Stimulated activated CD8-positive, alpha-beta memory T cell treated with anti-CD3 and anti-CD28 coated beads, Interleukin-15, amount 100 ng/mL, for 4 hours (primary cell): Measurements from ENCODE around the gene NARF.
A peak's percentile ranks its signal among the peaks of the same experiment; 100 is the strongest.
"Not testable (repeated sequence)": the region's sequence is repeated elsewhere in the genome, so short reads cannot be mapped to it uniquely, and the experiment has no call there.

ENCODE experiments used
- DNase-seq, 2 donors: peaks; one replicate each; pipeline ENCODE4 v3.0.0-alpha.2; 2020; ENCODE audit warnings: low read depth in 2 of 2

Gene NARF

DNA sequence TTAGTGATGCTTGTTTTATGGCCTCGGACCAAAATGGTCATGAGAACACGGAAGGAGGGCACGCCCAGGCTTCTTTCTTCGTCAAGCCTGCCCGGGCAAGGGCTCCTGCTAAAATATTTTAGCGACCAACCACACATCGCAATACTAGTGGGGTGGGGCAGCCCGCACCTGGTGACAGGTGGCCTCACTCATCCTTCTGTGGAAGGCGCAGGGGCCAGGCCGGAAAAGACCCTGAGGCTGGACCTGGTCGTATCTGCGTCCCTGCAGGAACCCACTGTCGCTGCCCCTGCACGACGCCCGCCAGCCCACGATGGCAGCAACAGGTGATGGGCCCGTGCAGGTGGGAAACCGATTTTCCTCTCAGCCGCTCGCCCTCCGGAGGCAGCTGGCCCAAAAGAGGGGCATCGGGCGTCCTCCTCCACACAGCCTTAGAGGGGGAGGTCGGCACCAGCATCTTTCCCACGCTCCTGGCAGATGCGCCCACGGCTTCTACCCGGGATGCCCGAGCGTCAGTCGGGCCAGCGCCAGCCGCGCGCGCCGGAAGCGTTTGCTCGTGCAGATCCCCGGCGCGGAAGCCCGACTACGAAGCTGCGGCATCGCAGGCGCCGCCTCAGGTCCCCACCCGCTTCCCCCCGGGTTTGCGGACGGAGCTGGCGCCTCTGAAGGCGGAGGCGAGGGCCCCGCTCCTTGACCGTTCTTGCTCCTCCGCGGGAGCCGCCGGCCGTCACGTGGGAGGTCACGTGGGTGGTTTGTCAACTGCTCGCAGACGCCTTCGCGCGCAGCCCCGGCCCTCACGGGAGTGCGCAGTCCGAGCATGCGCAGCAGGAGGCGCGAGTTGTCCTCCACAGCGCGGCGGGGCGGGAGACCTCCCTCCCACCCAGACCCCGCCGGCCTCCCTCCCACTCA lies 38.2 kb downstream of the NARF start:
- peak; percentile 83 to 84 for DNase-seq

DNA sequence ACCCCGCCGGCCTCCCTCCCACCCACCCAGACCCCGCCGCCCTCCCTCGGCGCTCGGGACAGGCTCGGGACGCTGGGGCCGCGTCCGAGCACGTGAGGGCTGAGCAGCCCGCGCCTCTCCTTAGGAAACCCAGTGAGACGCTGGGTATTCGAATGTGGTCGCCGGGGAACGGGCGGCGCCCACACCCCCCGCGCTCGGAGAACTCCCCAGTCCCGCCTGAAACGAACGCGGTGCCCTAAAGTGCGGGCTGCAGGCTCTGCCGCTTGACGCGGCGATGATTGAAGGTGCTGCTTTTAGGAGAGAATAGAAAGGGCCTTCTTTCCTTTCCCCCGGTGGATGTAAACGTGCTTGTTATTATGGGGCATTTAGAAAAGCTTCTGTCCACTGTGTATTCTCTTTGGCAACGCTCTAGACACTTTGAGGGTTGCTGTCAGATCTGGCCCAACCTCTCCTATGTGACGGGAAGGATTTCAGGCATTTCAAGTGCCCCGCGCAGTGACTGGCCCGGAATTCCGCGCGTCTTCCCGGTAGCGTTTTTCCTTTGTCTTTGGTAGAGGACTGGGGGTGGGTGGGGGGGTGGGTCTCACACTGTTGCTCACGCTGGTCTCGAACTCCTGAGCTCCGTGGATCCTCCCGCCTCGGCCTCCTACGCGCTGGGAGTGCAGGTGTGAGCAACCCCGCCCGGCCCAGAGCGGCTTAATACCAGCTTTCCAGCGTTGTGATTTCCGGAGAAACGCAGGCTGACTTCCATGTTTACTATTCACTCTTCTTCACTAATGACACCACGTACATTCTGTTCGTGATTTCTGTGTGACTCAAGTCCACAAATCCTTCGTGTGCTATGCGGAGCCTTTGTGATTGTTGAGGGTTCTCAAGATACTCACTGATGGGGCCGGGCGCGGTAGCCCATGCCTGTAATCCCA lies 39.2 kb downstream of the NARF start:
- DNase-seq, result no peak

DNA sequence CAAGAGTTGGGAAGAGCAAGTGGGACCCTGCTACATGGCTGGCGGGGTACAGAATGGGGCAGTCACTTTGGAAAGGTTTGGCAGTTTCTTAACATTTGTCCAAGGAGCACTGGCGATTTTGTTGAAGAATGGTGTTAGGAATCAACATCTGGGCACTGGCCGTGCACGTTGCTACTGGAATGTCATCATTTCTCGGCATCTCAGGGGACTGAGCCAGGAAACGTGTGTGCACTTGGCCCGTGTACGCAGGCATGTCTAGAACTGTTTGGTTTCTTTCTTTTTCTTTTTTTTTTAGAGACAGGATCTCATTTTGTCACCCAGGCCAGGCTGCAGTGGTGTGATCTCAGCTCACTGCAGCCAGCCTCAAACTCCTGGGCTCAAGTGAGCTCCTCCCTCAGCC lies 43.7 kb downstream of the NARF start:
- DNase-seq, result no peak

DNA sequence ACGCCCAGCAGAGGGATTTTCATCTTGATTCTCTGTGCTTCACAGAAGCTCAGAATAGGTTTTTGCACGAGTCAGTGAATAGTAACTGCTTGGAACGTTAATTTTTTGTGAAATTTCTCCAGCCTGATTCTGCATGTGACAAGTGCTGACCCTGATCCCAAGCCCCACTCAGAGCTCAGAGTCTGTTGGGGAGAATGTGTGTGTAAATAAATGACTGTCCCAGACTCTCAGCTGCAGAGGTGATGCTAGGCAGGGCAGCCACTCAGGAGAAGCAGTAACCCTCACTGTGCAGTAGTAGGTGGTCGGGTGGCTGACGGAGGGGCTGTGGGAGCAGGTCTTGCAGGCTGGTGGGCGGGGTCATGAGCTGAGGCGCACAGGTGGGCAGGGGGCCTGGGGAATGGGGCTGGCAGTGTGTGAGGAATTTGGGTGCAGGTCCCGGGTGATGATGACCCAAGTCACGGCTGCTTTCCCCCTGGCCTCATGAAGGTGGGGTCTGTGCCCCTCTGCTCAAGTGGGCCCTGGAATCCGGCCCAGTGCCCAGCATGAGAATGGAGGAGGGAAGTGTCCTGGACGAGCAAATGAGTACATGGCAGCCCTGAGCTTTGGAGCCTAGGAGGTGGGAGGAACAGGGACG lies 44.7 kb downstream of the NARF start:
- DNase-seq, result no peak

DNA sequence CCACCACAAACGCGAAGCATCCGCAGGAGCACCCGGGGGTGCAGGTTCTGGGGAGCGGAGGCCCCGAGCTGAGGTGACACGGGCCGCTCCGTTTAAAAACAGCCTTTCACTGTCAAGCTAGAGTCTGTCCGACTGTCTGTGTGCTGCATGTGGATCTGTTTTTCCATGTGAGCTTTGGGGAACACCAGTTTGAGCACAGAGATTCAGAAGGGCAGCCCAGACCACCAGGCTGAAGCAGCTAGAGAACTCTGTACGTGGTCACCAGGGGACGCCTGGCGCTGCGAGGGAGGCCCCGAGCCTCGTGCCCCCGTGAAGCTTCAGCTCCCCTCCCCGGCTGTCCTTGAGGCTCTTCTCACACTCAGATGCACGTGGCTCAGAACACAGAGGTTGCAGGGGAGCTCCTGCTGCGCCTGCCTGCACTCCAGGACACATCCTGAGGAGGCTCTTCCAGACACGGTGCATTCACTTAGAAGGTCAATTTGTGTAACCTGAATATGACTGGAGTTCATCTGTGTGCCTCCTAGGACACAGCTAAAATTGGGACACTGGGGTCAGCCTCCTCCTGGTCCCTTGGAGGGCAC lies 45.3 kb downstream of the NARF start:
- DNase-seq, result no peak

DNA sequence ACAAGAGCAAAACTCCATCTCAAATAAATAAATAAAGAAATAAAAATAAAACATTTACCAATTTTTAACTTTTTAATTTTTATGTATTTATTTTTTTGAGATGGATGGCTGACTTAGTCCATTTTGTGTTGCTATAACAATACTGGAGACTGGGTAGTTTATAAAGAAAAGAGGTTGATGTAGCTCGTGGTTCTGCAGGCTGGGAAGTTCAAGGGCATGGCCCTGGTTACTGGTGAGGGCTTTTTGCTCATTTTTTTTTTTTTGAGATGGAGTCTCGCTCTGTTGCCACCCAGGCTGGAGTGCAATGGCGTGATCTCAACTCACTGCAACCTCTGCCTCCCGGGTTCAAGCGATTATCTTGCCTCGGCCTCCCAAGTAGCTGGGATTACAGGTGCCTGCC lies 46.8 kb downstream of the NARF start:
- no peak for DNase-seq

DNA sequence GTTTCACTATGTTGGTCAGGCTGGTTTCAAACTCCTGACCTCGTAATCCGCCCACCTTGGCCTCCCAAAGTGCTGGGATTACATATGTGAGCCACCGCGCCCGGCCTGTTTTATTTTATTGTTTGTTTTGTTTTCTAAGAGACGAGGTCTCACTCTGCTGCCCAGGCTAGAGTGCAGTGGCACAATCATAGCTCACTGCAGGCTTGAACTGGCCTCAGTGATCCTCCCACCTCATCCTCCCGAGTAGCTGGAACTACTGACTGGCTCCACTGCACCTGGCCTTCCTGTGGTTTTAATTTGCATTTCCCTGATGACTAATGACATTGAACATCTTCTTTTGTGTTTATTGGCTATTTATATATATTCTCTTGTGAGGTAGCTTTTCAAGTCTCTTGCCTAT lies 47.9 kb downstream of the NARF start:
- not testable (repeated sequence) for DNase-seq

DNA sequence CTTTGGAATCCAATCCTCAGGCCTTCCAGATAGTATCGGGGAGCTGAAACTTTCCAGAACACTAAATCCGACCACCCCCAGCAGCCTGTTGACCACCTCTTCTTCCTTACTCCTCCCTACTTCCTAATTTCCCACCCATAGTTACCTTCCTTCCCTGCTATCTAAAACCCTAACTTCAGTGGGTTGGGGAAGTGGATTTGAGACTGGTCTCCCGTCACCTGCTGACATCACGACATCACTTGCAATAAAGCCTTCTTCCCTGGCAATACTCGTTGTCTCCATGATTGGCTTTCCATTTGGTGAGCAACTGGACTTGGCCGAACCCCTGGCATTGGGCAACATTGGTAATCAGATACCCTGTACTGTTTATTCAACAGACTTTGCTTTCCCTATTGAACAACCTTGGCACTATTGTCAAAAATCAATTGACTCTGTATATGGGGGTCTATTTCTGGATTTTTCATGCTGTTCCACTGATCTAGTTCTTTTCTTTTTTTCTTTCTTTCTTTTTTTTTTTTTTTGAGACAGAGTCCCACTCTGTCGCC lies 49.2 kb downstream of the NARF start:
- DNase-seq, result no peak

DNA sequence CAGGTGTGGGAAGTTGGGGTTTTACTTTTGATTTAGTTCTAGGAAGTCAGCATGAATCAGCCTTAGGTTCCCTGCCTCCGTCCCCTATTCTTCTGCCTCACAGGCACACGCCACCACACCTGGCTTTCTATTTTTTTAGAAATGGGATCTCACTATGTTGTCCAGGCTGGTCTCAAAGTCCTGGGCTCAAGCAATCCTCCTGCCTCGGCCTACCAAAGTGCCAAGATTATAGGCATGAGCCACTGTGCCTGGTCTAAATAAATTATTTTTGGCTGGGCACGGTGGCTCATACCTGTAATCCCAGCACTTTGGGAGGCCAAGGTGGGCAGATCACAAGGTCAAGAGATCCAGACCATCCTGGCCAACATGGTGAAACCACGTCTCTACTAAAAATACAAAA lies 53.1 kb downstream of the NARF start:
- not testable (repeated sequence) for DNase-seq

DNA sequence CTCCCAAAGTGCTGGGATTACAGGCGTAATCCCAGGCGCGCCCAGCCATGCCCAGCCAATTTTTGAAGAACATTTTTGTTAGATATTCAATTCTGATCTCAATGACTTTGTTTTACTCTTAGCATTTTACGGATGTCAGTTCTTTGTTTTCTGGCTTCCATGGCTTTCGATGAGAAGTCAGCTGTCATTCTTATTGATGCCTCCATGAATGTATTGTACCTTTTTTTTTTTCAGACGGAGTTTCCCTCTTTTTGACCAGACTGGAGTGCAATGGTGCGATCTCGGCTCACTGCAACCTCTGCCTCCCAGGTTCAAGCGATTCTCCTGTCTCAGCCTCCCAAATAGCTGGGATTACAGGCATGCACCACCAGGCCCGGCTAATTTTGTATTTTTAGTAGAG lies 55.3 kb downstream of the NARF start:
- not testable (repeated sequence) for DNase-seq

DNA sequence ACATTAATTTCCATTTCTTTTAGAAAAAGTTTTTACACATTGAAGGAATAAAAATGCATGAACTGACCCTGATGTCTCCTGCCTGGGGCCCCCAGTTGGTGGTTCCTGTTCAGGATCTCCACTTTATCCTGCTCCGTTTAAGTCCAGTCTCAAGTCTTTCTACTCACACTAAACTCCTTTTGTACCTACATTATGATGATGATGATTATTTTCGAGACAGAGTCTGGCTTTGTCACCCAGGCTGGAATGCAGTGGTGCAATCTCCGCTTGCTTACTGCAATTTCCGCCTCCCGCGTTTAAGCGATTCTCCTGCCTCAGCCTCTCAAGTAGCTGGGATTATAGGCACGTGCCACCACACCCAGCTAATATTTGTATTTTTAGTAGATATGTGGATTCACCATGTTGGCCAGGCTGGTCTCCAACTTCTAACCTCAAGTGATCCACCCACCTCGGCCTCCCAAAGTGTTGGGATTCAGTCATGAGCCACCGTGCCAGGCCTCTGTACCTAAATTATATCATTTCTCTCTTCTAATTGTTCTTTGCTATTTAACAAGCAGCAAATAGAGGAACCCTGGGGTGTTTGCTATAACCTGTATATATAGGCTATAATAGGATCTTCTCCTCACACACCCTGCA lies 58.8 kb downstream of the NARF start:
- DNase-seq, result no peak

DNA sequence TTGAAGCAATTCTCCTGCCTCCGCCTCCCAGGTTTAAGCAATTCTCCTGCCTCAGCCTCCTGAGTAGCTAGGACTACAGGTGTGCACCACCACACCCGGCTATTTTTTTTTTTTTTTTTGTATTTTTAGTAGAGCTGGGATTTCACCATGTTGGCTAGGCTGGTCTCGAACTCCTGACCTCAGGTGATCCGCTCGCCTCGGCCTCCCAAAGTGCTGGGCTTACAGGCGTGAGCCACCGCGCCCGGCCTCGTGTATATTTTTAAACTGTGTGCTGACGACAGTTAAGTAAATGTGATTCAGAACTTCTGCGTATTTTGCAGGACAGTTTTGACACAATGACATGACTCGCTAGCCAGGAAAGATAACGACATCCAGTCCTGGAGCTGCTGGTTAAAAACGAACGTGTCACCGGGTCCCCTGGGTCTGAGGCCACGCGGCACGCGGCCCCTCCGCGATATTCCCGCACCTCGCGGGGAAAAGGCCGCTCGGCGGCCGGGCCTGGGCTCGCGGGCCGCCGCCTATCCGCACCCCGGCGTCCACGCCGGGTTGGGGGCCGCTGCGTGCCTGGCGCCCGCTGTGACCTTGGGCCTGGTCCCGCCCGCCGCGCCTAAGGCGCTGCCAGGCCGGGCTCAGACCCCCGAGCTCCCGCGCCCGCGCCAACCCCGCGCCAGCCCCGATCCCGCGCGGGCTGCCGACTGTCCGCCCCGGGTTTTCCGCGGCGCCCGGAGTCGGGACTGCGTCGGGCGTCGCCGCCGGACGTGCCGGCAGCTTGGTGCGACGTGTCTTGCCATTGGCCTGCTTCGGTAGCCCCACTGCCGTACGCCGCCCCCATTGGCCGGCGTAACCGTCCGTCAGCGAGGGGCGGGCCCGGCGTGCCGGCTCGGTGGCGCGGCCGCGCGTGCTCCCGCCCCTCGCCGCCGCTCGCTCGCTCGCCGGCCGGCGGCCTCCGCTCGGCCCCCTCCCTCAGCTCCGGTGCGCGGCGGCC lies 60.6 kb downstream of the NARF start, which contains the start of gene FOXK2:
TSS of gene FOXK2 (plus strand) at position 907 of the 985 bp plus-strand sequence. CDS start 157 bp downstream, outside the sequence.
- DNase-seq, result peak; percentile 84 to 89

DNA sequence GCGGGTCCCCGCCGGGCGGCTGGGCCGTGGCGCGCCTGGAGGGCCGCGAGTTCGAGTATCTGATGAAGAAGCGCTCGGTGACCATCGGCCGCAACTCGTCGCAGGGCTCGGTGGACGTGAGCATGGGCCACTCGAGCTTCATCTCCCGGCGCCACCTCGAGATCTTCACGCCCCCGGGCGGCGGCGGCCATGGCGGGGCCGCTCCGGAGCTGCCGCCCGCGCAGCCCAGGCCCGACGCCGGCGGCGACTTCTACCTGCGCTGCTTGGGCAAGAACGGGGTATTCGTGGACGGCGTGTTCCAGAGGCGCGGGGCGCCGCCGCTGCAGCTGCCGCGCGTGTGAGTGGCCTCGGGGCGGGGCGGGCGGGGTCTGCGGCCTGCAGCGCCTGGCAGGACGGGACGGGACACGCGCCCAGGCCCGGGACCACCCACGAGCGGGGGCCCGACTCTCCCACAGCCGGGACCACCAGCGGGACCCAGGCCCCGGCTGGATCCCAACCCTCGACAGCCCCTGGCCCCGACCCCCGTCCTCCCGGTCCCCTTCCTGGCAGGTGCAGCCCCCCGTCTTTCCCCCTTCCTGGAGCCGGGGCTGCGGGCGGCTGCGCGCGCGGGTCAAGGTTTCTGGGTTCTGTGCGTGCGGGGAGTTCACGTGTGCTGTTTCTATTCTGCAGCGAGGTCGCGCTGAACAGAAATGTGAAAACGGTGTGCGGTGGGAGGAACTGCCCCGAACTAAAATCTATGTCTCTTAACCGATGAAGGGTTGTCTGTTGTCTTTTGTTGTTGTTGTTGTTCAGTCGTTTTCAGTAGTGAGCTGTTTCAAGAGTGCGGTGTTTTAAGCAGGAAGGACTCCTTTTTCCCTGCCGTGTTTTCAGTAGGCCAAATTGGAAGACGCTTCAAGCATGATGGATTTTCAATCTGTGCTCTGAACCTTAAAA lies 61.7 kb downstream of the NARF start:
- no peak for DNase-seq

DNA sequence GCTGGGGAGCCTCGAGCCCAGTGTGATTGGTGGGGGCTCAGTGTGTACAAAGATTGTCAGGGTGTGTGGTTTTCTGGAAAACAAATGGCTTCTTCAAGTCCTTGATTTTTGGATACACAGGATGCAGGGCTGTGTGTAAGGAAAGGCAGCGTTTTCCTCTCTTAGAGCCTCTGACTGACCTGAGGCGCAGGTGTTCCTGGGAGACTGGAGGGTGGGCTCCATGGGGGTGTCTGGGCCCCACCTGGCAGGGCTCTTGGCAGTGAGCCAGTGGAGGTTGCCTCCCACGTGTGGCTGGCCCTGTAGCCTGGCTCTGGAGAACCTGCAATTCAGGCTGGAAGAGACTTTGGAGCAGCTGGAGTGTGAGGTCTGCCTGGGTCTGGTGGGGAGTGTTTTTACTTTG lies 66.0 kb downstream of the NARF start:
- DNase-seq, result no peak

DNA sequence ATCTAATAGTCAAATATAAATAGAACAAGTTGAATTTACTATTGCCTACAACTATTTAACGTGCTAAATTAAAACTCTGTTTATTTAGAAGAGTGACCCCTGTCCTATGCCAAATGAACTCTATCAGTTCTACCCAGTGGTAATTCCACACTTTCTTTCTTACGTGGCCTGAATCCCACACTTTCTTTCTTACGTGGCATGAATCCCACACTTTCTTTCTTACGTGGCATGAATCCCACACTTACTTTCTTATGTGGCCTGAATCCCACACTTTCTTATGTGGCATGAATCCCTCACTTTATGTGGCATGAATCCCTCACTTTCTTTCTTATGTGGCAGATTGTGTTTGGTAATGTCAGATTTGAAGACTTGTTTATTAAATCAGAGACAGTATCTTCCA lies 67.2 kb downstream of the NARF start:
- no peak for DNase-seq

DNA sequence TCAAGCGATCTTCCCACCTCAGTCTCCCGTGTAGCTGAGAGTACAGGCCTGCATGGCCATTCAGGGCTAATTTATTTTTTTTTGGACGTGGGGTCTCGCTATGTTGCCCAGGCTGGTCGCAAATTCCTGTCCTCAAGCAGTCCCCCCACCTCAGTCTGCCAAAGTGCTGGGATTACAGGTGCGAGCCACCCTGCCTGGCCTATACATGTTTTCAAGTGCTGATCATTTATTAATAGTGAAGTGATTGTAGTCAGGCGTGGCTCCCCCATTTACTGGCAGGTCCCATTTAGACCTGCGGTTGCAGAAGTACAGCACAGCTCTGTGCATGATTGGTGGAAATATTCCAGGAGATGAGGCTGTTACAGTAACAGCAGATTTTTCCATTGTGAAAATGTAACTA lies 69.4 kb downstream of the NARF start:
- no peak for DNase-seq

DNA sequence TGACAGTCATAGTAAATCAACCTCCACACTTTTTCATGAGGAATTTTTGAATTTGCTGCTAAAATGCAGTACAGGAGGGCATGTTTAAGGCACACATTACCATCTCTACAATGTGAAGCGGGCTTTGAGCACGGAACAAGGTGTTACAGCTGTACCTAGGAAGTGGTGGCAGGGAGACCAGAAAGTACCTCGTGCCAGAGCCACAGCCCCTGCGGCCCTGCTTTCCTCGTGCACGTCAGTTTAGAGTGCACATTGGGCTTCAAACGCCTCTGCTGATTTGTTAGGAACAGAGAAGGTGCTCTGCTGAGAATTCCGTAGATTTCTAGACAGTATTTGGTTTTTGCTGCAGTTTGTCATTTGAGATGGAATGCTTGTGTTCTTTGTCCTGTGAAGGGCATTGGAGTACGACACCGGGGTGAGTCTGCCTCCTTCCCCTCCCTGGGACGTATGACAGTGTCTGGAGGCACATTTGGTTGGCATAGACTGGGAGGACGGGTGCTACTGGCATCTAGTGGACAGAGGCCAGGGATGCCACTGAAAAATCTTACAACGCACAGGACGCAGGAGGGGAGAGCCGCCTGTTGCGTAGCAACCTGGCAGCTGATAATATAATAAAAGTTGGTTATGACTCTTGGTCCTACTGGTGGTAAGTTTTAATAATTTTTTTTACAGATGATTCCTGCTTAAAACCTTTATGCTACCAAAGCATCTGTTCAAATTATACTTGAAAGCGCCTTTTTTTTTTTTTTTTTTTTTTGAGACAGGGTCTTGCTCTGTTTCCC lies 70.1 kb downstream of the NARF start:
- DNase-seq, result no peak

DNA sequence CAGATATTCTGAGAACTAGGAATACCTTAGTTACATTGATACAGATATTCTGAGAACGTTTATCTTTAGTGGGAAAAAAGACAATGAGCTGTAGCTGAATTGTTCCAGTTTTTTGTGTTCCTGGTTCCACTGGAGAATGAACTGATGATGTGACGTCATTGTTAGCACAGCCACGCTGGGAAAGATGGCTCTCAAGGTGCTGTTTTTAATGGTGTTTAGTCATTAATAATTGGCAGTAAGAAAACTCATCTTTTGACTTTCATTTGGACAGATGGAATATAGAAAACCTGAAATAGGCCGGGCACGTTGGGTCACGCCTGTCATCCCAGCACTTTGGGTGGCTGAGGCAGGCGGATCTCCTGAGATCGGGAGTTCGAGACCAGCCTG lies 71.4 kb downstream of the NARF start:
- no peak for DNase-seq
